ENCODE results near the gene EPHB4. TPM values are rescaled to one million over a fixed set of nuclear protein-coding genes. Genes with fewer than 3 reads are reported as not detected.
"Not testable (repeated sequence)": the region's sequence is repeated elsewhere in the genome, so short reads cannot be mapped to it uniquely, and the experiment has no call there.

EPHB4 gene
- total RNA-seq, 1 donor from 2014 or later, result 7.7 TPM

GRCh38 chr7:100854899-100855298 is 27.6 kb upstream of the EPHB4 start:
- DNase-seq (ENCODE audit: low spot score in 2 of 2); FAIRE-seq: not testable (repeated sequence)

- peak in 1 of 2 donors; percentile 14 for DNase-seq (ENCODE audit: low spot score in 2 of 2)
- FAIRE-seq, result no peak
These were observed 27.0 kb upstream of the EPHB4 start for GRCh38 chr7:100854146-100854895.

DNA sequence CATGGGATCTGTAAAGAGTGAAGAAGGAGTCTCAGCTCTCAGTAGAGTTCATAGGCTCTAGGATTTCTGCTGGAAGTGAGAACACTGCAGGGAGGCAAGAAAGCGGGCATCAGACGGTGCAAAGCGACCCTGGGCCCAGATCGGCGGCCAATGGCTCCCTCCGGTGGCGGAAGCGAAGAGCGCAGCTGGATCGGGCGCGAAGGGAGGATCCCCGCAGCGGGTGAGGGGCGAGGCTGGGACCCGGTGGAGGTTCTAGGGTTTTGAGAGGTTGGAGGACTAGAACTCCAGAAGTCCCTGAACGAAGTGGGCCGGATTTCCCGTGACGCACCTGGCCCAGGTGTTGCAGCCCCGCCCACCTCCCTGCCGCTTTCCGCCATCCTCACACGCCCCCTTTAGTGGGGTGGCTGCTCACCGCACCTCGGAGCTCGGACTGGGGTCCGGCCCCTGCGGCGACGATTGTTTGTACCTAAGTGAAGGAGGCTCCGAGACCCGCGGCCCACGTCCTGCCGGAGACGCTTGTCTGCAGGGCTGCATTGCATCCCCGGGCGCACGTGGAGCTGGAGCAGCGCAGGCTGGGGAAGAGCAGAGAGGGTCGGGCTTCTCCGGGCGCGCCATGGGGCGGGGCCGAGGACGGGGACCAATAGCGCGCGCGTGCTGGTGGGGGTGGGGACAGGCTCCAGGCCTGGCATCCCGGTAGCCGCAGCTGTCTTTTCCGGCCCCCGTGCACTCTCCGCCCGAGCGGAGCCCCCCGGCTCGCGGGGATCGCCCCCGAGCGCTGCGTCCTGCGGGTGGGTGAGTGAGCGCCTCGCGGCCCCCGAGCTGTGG is 24.9 kb upstream of the EPHB4 start, which contains the start of gene SLC12A9:
SLC12A9 (plus strand) TSS at position 666 of the 825 bp plus-strand sequence. CDS start 1,485 bp downstream, outside the sequence.
- FAIRE-seq (no peak), DNase-seq (ENCODE audit: low spot score in 2 of 2) (peak; percentile 93 to 96)

DNA sequence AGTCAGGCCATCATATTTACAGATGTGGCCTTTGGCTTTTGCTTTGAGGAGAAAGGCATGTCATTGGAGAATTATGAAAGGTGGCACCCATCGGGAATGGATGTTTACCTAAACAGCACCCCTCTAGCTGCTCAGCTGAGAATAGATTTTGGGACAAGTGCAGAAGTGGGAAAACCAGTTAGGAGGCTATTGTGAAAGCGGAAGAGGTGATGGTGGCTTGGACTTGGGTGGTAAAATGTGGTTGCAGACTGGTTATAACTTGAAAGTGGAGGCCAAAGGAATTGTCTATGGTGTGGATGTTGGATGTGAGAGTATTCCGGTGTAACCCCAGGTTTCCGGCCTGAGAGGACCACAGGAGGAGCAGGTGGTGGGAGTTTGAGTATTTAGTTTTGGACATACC is 20.0 kb upstream of the EPHB4 start:
- DNase-seq (ENCODE audit: low spot score in 2 of 2) (no peak), FAIRE-seq (no peak)

- DNase-seq (ENCODE audit: low spot score in 2 of 2) (no peak), FAIRE-seq (no peak)
These were observed 13.3 kb upstream of the EPHB4 start for GRCh38 chr7:100840470-100841100.

- FAIRE-seq (no peak), DNase-seq (ENCODE audit: low spot score in 2 of 2) (no peak)
These were observed 12.0 kb upstream of the EPHB4 start for GRCh38 chr7:100839361-100839760.

GRCh38 chr7:100837099-100837836 is 9.9 kb upstream of the EPHB4 start:
- DNase-seq (ENCODE audit: low spot score in 2 of 2), result peak; percentile 86 to 90
- FAIRE-seq, result no peak

GRCh38 chr7:100836812-100837098 is 9.4 kb upstream of the EPHB4 start:
- FAIRE-seq (no peak), DNase-seq (ENCODE audit: low spot score in 2 of 2) (peak in 1 of 2 donors; percentile 38)

GRCh38 chr7:100835903-100836811 is 8.8 kb upstream of the EPHB4 start:
- DNase-seq (ENCODE audit: low spot score in 2 of 2), result peak in 1 of 2 donors; percentile 23
- FAIRE-seq, result no peak

GRCh38 chr7:100832281-100832633 is 4.9 kb upstream of the EPHB4 start:
- DNase-seq (ENCODE audit: low spot score in 2 of 2) (peak in 1 of 2 donors; percentile 1), FAIRE-seq (no peak)

GRCh38 chr7:100830396-100830795 is 3.1 kb upstream of the EPHB4 start:
- DNase-seq (ENCODE audit: low spot score in 2 of 2), result peak in 1 of 2 donors; percentile 1
- no peak for FAIRE-seq

DNA sequence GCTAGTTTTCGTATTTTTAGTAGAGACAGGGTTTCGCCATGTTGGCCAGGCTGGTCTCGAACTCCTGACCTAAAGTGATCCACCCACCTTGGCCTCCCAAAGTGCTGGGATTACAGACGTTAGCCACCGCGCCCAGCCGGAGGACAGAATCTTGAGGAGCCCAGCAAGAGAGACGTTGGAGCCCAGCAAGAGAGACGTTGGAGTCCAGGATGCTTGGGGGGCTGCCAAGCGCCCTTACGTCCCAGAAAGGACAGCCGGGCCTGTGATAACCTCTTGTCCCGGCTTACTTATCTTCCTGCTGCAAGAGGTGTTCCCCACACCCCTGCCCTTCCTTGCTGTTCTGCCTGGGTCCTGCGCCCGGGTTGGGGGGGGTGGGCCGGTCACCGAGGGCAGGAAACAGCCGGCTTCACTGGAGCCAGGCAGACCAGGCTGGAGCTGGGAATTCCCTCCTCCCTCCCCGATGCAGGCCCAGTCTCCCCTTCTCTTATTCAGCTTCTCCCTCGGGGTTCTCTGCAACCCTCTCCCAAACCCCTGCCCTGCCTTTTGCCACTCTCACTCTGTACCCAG is 1.9 kb upstream of the EPHB4 start:
- no peak for DNase-seq (ENCODE audit: low spot score in 2 of 2)
- no peak for FAIRE-seq

- FAIRE-seq, result no peak
- DNase-seq (ENCODE audit: low spot score in 2 of 2), result peak in 1 of 2 donors; percentile 22
These were observed 601 bp downstream of the EPHB4 start for GRCh38 chr7:100826514-100827329.

DNA sequence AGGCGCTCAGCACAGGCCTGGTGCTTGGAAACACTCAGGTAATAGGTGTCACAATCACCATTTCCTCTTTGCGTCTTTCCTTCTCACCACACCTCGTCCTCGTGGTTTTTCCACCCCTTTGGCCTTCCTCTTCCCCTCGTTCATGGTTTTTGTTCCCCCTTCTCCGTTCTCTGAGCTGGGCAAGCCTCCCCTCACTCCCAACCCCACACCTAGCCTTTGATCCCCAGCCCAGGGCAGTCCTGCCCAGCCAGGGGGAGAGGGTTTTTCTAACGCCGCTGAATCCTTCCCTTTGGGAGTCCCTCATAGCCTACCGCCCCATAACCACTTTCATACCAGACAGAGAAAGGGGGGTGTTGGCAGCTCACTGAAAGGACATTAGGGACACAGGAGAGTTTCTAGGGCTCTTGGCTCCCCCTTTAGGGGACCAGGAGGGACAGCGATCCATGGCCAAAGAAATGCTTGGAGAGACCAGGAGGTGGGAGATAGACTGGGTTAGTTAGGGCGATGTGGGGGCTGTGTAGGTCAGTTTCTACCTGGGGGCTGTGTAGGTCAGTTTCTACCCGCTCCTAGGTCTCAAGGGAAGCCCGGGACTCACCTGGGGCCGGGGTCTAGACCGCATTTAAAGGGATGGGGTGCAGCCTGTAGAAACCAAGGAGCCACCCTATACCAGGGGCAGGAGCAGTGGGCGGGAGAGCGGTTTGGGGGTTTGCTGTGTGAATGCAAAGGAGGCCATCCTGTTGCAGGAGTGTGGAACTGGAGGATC is 1.4 kb downstream of the EPHB4 start:
- DNase-seq (ENCODE audit: low spot score in 2 of 2) (peak in 1 of 2 donors; percentile 17), FAIRE-seq (no peak)

DNA sequence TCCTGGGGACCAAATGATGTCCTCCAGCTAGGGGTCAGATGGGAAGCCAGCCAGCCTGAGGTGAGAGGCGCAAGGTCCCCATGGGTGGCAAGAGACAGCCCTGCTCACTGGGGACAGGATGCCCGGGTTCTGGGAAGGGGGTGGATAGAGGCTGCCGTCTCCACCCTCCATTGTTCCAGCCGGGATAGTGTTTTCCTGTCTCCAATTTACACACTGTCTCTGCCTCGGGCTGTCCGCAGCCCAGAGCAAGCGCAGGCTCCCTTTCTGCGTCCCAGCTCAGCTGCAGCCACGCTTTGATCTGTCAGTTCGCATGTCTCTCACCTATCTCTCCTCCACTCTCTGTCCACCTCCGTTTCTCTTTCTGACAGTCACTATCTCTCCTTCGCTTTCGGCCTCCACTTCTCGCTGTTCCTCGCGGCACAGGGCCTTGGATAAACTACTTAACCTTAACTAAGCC is 2.1 kb downstream of the EPHB4 start:
- FAIRE-seq (no peak), DNase-seq (ENCODE audit: low spot score in 2 of 2) (peak in 1 of 2 donors; percentile 18)

- DNase-seq (ENCODE audit: low spot score in 2 of 2), result peak in 1 of 2 donors; percentile 4
- no peak for FAIRE-seq
These were observed 2.7 kb downstream of the EPHB4 start for GRCh38 chr7:100824499-100825214.

GRCh38 chr7:100823534-100823933 is 3.8 kb downstream of the EPHB4 start:
- FAIRE-seq, result no peak
- peak in 1 of 2 donors; percentile 17 for DNase-seq (ENCODE audit: low spot score in 2 of 2)
